ENCODE measurements around the gene MIEF1. TPM values are rescaled to one million over a fixed set of nuclear protein-coding genes. Genes with fewer than 3 reads are reported as not detected.

MIEF1 gene
- total RNA-seq, 1 experiment from 2014 or later, result 29.9 TPM

- ChIA-PET POLR2A (interaction anchor here (1.4 kb wide), 1 partner anchor 9 kb away, joined by 8 read pairs; the partner anchor contains the start of gene ATF4), CTCF (interaction anchor here (0.6 to 1.5 kb wide), 7 partner anchors 27 to 186 kb away, joined by 3 to 13 read pairs (median 4); partner anchors contain the start of genes MIEF1 and TAB1)
- BruUV-seq (replicated peaks), result no TSS peak
- in situ Hi-C loops (cut with HindIII; ENCODE audit: low pct_unique_long_range_greater_than_20kb, low sequenced_read_pairs), result no loop called here
- ATAC-seq (peak; percentile 57), DNase-seq (ENCODE audit: low read depth, low spot score) (no peak)
- Histone ChIP-seq H3K9me3 (ENCODE audit: control insufficient read depth, insufficient read depth, low read depth, low read length) (no peaks in the 10 kb centered on the region), H3K27me3 (ENCODE audit: control insufficient read depth, insufficient read depth, low read length) (no peaks in the 10 kb centered on the region), H3K4me1 (ENCODE audit: control insufficient read depth, insufficient read depth, low read length) (peaks cover 49% of the 10 kb centered on the region), H3K27ac (ENCODE audit: low read length) (peak overlapping the region; percentile 48), H3K4me3 (ENCODE audit: low read depth in 2 of 2, low read length in 2 of 2) (peak overlapping the region in 1 of 2 experiments; percentile 34; a peak in 2 of 4 replicates), H3K36me3 (ENCODE audit: control insufficient read depth, insufficient read depth, low read length) (peaks cover 4% of the 10 kb centered on the region; the same call in 1 of the 2 replicates)
- TF ChIP-seq POLR2AphosphoS5 (IDR thresholded peaks at IDR 0.05; ENCODE audit: low read depth, low read length), result peak; percentile 49; the same call in 1 of the 2 replicates
- peak; percentile 58; the same call in 1 of the 2 replicates for TF ChIP-seq SIN3A (IDR thresholded peaks at IDR 0.05; ENCODE audit: borderline replicate concordance, insufficient read depth, low read depth, low read length)
- peak; percentile 95 for TF ChIP-seq CTCF (IDR thresholded peaks at IDR 0.05)
- no peak for TF ChIP-seq TCF7L2 (IDR thresholded peaks at IDR 0.05; ENCODE audit: low read depth, low read length)
- intact Hi-C loops (cut with micrococcal nuclease; ENCODE audit: unreplicated experiment), result no loop called here
Observed at GRCh38 chr22:39528681-39529486, 26.8 kb downstream of the MIEF1 start.

- CTCF ChIA-PET, result interaction anchor here (0.9 to 1.5 kb wide), 4 partner anchors 27 to 93 kb away, joined by 4 to 13 read pairs (median 6); partner anchors contain the start of gene MIEF1
- ATAC-seq (no peak), DNase-seq (ENCODE audit: low read depth, low spot score) (no peak)
- no TSS peak for BruUV-seq (replicated peaks)
- H3K4me3 ChIP-seq (ENCODE audit: low read depth in 2 of 2, low read length in 2 of 2), result no peak overlapping the region
- no peaks in the 10 kb centered on the region for H3K27me3 ChIP-seq (ENCODE audit: control insufficient read depth, insufficient read depth, low read length)
- peak overlapping the region; percentile 63 for H3K27ac ChIP-seq (ENCODE audit: low read length)
- POLR2A ChIA-PET, result interaction anchor here (1.4 kb wide), 1 partner anchor 10 kb away, joined by 8 read pairs; the partner anchor contains the start of gene ATF4
- intact Hi-C loops (cut with micrococcal nuclease; ENCODE audit: unreplicated experiment), result no loop called here
- TF ChIP-seq REST (IDR thresholded peaks at IDR 0.05; ENCODE audit: insufficient read depth in 1 of 2, low read depth in 2 of 2, low read length in 1 of 2) (no peak), TCF7L2 (IDR thresholded peaks at IDR 0.05; ENCODE audit: low read depth, low read length) (no peak), POLR2AphosphoS5 (IDR thresholded peaks at IDR 0.05; ENCODE audit: low read depth, low read length) (no peak), SIN3A (IDR thresholded peaks at IDR 0.05; ENCODE audit: borderline replicate concordance, insufficient read depth, low read depth, low read length) (no peak), CTCF (IDR thresholded peaks at IDR 0.05) (peak; percentile 69)
- H3K9me3 ChIP-seq (ENCODE audit: control insufficient read depth, insufficient read depth, low read depth, low read length), result no peaks in the 10 kb centered on the region
- in situ Hi-C loops (cut with HindIII; ENCODE audit: low pct_unique_long_range_greater_than_20kb, low sequenced_read_pairs), result no loop called here
- peaks cover 49% of the 10 kb centered on the region for H3K4me1 ChIP-seq (ENCODE audit: control insufficient read depth, insufficient read depth, low read length)
- peaks cover 4% of the 10 kb centered on the region; the same call in 1 of the 2 replicates for H3K36me3 ChIP-seq (ENCODE audit: control insufficient read depth, insufficient read depth, low read length)
Observed at GRCh38 chr22:39529487-39529851, 27.4 kb downstream of the MIEF1 start.

All from Panc1 (cell line).